ENCODE results near the gene TPCN2.

DNA sequence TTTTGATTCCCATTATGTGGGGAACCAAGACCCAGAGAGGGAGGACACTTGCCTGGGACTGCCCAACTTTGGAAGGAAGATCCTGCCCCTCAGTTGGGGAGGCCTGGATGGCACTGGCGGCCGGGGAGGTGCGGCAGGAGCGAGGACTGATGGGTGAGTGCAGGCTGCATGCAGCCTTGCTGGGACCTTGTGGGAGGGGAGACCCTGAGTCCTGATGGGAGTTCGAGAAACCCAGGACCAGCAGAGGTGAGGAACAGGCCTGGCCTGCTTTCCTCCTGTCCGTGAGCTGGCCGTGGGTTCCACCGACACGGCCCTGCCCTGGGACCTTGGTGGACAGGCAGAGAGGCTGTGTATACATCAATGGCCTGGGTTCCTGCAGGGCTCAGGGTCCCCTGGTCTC lies 87.7 kb downstream of the TPCN2 start:
- TF ChIP-seq, protein P1, sequence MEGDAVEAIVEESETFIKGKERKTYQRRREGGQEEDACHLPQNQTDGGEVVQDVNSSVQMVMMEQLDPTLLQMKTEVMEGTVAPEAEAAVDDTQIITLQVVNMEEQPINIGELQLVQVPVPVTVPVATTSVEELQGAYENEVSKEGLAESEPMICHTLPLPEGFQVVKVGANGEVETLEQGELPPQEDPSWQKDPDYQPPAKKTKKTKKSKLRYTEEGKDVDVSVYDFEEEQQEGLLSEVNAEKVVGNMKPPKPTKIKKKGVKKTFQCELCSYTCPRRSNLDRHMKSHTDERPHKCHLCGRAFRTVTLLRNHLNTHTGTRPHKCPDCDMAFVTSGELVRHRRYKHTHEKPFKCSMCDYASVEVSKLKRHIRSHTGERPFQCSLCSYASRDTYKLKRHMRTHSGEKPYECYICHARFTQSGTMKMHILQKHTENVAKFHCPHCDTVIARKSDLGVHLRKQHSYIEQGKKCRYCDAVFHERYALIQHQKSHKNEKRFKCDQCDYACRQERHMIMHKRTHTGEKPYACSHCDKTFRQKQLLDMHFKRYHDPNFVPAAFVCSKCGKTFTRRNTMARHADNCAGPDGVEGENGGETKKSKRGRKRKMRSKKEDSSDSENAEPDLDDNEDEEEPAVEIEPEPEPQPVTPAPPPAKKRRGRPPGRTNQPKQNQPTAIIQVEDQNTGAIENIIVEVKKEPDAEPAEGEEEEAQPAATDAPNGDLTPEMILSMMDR (IDR thresholded peaks at IDR 0.05): no peak
- no peak for TF ChIP-seq POLR2A (IDR thresholded peaks at IDR 0.05)
- no peak for TF ChIP-seq POLR2AphosphoS5 (IDR thresholded peaks at IDR 0.05)
- no peak for TF ChIP-seq EP300 (IDR thresholded peaks at IDR 0.05)

All from upper lobe of left lung (tissue), 4 donors.